Fibroblast of skin of abdomen (primary cell): ENCODE results near the gene DLGAP1.
"Not testable (repeated sequence)": the region's sequence is repeated elsewhere in the genome, so short reads cannot be mapped to it uniquely, and the experiment has no call there.

Experiments
- DNase-seq: peaks from one replicate; pipeline ENCODE4 v3.0.0-alpha.2; 2013

DLGAP1 gene

DNA sequence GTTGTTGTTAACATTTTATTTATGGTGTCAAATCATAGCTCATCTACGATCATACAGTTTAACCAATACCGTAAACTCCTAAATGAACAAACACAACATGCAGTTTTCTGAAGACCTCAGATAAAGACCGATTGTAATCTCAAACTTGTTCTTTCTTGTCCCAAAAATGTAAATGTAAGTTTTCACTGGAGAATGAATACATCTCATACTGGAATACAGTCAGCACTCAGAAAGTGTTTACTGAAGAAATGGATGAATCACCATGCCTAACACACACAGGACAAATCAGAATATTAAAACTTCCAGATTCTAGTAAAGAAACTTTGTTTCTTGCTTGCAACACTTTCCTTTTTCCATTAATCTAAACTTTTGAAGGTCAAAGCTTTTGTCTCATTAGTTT lies 380.5 kb downstream of the DLGAP1 start:
- no peak for DNase-seq

- DNase-seq, result no peak
Measured at GRCh38 chr18:4069183-4069582, 385.9 kb downstream of the DLGAP1 start.

DNA sequence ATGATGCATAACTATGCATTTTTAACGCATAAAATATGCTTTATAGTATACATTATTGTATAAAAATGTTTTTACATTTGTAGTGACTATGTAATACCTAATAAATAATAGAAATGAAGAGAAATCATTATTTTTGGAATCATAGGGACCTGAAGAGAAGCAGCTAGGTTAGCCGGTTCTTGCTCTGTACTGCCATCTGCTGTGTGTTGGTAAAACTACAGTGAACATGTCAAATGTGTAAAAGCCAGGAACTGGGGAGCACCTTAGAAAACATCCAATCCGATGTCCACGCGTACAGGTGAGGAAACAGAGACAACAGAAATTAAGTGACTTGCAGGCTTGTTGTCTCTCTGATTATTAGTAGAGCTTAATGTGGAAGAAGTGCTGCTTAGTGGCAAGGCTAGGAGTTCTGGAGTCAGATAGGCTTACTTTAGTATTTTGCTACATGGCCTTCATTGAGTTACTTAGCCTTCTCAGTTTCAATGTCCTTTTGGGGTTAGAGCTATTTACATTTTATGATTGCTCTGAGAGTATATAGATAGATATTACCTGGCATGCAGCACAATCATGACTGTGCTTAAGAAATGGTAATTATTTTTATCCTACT lies 386.5 kb downstream of the DLGAP1 start:
- peak; percentile 30 for DNase-seq

DNA sequence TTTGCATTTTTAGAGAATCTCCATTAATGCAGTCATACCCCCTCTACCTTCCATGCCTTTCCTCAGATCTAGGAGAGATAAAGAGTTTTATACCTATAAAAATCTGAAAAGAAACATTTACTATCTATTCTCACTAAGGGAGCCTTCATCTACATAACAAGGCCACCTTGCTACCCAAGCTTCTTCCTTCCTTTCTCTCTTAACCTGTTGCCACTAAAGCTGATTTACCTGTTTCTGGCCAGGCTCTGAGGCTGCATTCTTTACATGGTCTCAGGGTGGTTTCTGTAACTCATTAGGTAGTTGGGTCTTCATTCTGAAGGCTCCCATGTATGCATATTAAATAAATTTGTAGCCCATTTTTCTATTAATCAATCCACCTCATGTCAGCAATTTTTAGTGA lies 391.6 kb downstream of the DLGAP1 start:
- no peak for DNase-seq

DNA sequence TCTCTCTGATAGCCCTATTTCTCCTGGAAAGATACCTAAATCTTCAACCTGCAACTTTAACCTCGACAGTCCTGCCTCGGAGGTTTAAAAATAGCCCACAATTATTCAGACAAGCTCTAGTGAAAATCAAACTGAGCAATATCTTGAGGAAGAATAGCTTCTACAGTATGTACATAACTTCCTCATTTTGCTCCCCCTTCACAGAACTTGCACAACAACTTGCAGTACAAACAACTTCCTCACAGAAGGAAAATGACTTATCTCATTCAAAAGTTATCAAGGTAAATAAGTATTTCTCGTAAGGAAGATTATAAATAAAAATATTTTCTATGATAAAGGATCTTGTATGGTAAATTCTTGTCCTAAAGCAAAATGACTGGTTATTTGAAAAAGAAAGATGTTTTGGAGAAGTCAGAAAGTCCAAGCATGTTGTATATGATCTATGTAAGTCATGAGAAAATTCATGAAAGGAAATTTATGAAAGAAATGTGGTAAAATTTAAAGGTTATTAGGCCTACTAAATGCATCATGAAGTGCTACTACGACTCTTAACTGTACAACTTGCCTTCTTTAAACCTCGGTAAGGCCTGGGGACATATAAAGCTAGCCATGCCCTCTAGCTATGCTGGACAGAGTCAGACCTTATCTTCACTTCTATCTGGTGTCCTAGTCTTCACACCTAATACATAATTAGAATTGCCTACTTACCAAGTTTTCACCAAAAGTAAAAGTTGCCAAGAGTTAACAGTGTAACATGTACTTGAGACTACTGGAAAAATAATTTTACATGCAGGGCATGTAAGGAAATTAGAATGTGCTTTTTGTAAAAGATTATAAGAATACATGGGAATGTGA lies 394.5 kb downstream of the DLGAP1 start:
- no peak for DNase-seq

DNA sequence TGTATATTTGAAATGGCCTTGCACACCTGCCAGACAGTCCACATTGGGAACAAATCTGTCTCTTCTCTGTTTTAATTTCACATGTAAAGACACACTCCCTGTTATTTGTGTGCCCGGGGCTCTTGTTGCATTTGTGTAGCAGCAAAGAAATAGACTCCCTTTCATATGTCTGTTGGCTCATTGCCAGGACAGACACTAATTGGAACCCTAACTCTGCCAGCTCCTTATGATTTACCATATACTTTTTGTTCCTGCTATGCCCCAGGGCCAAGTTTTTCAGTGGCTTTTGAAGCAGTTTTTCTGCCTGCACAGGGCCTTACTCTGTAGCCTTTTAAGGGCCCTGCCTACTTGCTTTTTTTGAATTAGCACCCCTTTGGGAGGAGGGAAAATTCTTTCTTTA lies 396.9 kb downstream of the DLGAP1 start:
- DNase-seq, result no peak

- DNase-seq, result no peak
Measured at GRCh38 chr18:4040391-4041092, 414.6 kb downstream of the DLGAP1 start.

DNA sequence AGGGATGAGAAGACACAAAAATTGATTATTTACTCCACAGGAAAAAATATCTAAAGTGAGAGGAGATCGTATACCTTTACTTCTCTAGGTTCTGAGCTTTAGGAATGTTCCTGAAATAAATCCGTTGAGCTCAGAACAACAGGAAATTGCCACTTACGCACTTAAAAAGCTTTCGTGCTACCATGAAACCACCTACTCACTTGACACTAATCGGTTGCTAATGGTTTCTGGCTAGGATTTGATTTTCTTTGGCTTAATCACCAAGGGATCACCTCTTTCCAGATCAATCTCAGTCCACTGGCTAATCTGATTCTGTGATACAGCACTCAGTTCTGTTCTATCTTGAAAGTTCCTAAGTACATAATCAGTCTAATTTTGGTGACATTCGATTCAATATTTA lies 419.6 kb downstream of the DLGAP1 start:
- DNase-seq, result no peak

GRCh38 chr18:4034815-4035214 lies 420.3 kb downstream of the DLGAP1 start:
- not testable (repeated sequence) for DNase-seq

- no peak for DNase-seq
Measured at GRCh38 chr18:4026542-4026941, 428.6 kb downstream of the DLGAP1 start.

GRCh38 chr18:4024702-4025101 lies 430.4 kb downstream of the DLGAP1 start:
- no peak for DNase-seq

- not testable (repeated sequence) for DNase-seq
Measured at GRCh38 chr18:4022749-4023148, 432.4 kb downstream of the DLGAP1 start.

DNA sequence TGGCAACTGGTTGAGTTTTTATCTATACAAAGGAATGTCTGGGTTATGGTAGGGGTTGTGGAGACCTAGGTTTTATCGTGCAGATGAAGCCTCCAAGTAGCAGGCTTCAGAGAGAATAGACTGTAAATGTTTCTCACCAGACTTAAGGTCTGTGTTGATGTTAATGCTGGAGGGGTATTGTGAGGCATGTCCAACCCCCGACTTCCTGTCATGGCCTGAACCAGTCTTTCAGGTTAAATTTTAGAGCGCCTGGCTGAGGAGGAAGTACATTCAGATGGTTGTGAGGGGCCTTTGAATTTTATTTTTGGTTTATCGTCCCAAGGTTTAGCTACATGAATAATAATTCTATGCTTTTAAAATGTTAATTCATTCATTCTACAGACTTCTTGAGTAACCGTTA lies 435.1 kb downstream of the DLGAP1 start:
- no peak for DNase-seq

DNA sequence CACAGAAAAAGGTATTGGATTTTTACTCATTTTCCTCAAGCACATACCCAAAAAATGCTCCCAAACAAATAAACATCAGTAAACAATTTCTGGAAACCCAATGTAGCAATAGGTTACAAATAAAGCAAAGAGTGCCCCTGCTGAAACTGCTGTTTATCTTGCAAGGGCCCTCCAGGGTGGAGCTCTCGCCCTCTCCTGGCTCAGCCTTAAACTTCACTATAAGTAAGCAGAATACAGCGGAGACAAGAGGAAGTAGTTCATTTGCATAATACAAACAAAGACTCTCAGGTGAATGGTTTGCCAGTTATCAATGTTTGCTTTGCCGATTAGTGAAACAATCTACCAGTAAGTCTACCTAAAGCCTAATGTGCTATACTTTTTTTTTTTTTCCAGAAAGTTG lies 437.6 kb downstream of the DLGAP1 start:
- DNase-seq, result no peak

DNA sequence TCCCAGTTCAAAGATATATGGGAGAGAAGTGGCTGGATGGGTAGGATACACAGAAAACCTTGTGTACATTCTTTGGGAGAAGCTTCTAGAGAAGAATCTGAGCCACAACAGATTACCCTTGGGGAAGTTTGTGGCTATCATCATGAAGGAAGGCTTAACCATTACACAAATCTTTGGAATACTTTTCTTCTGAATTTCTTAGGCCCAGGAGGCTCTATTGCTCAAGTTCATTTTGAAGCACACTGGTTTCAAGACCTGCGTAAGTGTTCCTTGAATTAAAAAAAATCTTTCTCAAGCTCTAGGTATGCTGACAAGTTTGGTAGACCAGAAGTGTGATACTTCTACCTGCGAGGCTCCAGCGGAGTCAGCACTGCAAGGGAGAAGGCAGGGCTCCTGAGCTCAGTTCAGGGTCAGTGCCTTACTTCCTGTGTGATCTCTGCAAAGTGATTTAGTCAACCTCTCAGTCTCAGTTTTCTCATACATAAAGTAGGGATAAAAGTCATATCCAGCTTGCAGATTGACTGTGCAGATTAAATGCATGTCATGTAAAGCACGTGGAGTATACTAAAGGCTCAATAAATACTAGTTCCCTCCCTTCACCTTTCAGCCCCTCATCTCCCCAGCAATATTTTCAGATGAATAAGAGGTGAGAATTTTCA lies 438.6 kb downstream of the DLGAP1 start:
- DNase-seq, result peak; percentile 28

DNA sequence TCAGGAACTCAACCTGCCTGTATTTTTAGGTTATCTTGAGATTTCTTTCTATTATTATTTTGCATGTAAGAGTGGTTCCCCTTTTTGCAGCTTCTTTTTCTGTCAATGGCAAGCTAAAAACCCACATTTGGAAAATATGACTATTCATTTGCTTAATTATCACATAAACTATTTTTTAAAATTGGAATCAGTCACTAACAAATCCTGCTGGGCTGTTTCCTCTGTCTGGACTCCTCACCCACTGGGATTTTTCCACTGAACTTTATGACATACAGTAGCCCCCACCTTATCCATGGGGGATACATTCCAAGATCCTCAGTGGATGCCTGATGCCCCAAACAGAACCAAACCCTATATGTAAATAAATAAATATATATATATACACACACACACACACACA lies 447.3 kb downstream of the DLGAP1 start:
- DNase-seq, result no peak

GRCh38 chr18:4004183-4004829 lies 450.8 kb downstream of the DLGAP1 start:
- peak; percentile 78 for DNase-seq

- DNase-seq, result peak; percentile 50
Measured at GRCh38 chr18:3998698-3999333, 456.3 kb downstream of the DLGAP1 start.

DNA sequence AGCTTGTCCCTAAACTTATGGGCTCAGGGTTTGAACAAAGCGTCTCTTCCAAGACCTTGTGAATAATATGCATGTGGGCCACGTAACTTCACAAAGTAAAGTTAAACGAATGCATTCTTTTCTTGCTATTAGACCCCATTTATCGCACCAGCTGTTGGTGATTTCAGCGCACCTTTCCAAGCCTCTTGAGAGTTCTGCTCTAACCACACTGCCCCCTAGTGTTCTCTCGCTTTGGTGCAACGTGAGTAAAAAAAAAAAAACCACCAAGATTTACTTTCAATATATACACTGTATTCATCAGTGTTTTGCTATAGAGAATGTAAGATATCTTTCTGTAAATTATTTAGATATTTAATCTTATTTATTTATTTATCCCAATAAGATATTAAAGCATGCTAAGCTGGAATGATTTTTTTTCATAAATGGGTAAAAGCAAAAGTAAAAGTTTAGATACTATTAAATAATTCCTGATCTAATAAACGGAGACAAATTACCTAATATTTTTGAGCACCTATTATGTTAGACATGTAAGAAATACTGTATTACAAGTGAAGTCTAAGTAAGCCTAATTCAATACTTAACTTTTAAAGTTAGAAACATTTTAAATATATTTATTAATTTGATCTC lies 459.5 kb downstream of the DLGAP1 start:
- DNase-seq, result peak; percentile 66

- no peak for DNase-seq
Measured at GRCh38 chr18:3993941-3994687, 461.0 kb downstream of the DLGAP1 start.

DNA sequence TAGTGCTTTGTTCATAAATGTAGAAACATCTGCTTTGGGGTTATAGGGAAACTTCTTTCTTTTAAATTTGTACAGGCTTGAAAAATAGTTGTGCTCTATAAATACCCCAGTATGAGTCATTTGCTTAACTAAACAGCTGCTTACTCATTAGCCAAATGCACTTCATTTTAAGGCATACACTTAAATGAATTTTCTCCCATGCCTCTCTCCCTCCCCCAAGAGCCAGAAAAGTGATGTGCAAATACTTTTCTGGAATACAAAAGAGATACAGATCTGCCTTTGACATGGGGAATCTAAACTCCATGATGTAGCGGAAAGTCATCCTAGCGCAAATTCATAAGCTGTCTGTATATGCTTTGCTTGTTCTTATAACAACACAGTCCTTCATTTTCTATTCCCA lies 469.4 kb downstream of the DLGAP1 start:
- DNase-seq, result peak; percentile 77
